Stimulated activated CD8-positive, alpha-beta memory T cell treated with anti-CD3 and anti-CD28 coated beads, Interleukin-15, amount 100 ng/mL, for 4 hours (primary cell): ENCODE data around the gene FRMD8.
"Not testable (repeated sequence)": the region's sequence is repeated elsewhere in the genome, so short reads cannot be mapped to it uniquely, and the experiment has no call there.

Experiments
- DNase-seq, 2 donors: peaks; one replicate each; pipeline ENCODE4 v3.0.0-alpha.2; 2020; ENCODE audit warnings: low read depth in 2 of 2

Gene FRMD8

DNA sequence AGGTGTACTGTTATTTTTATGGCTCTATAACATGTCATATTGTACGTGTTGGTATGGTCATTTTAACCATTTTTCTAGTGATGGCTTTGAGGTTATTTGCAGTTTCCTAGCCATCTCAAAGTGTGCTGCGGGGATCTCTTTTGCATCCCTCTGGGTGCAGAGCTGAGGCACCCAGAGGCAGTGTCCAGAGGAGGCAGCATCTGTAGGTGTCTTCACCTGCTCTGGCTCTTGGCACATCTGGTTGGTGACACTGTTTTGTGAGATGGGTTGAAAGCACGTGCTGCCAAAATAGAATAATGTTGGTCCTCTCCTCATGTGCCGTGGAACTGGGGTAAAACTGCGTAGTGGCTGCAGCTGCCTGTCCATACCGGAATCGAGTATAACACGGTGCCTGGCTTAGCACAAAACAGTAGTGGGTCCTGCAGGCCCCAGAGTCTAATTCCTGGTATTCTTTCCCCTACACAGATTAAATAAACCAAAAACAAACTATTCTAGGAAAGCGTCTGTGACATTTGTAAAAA lies 49.0 kb downstream of the FRMD8 start:
- DNase-seq = no peak

DNA sequence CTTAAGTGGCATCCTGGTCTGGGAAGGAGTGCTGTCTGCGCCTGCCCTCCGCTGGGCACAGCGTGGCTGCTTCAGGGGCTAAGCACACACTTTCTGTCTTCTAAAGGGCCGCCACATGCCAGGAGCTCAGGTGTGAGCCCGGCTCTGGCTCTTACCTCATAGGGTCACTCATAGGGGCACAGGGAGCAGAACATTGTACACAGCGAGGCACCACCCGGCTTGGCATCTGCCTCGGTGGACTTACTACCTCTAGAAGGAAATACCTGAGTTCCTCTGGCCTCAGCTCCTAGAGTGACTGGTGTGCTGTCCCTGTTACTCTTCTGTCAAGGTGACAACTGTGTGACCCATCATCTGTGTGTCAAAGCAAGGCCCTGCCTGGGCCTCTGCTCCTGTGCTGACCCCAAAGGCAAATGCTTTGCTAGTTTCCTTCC lies 49.6 kb downstream of the FRMD8 start:
- no peak for DNase-seq

DNA sequence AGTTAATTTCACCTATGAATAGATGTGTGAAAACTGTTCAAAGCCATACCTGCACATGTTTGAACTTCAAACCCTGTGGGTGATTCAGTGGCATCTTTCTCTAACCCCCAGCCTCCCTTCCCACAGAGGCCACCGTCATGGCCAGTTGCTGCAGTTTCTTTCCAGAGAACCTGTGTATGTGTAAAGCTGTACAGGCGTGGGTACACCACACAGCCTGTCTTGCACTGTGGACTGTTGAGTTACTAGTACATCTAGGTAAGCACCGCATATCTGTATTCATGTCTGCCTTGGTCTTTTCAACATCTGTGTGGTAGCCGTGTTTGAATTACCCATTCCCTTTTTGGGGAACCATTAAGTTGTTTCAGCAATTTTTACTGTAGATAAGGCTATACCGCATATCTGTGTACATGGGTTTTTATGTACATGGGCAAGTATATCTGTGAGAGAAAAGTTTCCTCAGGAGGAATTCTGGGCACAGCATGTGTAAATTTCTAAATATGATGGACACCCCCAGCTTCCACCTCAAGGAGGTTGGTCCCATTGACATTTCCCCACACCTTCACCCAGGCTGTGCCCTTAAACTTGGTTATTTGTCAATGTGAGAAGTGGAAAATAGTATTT lies 50.1 kb downstream of the FRMD8 start:
- DNase-seq = no peak

DNA sequence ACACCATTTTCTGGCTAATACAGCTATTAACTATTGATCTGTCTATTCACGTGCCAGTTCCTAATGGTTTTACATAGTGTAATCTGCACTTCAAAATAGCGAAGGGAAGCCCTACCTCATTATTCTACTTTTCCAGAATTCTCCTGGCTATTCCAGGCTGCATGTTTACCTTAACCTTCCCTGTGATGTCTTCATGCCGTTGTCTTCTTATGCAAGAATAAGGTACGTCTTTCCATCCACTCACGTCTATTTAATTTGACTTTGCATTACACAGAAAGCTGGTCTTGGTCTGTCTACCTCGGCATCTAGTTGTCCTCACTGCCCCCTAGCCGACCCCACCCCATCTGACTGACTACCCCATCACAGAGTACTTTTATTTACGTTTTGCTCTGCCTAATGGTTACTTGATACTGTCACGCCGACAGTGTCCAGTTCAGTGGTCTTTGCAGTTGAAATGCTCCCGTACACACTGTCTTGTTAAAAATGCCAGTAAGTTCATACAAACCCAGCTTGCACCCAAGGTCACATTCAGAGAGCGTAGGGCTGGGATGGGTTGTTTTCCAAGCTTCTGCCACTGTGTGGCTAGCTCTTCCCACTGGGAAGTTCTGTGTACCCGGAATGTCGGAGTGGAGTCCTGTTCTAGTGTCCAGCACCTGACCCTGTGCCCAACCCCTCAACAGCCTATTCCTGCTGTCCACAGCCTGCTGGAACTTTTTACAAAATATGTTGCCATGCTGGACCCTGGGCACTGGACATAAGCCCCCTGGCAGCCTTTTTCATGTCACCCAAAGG lies 51.2 kb downstream of the FRMD8 start:
- DNase-seq = no peak

DNA sequence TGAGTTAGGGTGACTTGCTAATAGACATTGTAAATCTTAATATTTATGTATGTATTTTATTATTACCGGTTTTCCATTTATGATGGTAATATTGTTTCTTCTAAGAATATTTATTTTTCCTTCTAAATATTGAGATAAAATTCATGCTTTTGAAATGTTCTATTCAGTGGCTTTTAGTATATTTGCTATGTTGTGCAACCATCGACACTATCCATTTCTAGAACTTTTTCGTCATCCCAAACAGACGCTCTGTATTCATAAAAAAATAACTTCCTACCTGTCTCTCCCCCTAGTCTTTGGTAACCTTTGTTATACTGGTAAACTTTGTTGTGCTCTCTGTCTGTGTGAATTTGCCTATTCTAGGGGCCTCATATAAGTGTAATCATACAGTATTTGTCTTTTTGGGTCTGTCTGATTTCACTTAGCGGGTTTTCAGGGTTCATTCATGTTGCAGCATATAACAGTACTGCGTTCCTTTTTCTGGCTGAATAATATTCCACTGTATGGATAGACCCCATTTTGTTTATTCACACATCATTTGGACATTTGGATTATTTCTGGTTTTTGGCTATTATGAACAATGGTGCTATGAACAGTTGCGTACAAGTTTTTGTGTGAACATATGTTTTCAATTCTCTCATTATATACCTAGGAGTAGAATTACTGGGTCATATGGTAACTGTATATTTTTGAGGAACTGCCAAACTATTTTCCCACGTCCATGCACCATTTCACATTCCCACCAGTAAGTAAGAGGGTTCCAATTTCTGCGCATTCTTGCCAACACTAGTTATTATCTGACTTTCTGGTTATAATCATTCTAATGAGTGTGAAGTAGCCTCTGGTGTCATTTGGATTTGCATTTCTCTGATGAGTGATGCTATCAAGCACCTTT lies 52.1 kb downstream of the FRMD8 start:
- no peak for DNase-seq

DNA sequence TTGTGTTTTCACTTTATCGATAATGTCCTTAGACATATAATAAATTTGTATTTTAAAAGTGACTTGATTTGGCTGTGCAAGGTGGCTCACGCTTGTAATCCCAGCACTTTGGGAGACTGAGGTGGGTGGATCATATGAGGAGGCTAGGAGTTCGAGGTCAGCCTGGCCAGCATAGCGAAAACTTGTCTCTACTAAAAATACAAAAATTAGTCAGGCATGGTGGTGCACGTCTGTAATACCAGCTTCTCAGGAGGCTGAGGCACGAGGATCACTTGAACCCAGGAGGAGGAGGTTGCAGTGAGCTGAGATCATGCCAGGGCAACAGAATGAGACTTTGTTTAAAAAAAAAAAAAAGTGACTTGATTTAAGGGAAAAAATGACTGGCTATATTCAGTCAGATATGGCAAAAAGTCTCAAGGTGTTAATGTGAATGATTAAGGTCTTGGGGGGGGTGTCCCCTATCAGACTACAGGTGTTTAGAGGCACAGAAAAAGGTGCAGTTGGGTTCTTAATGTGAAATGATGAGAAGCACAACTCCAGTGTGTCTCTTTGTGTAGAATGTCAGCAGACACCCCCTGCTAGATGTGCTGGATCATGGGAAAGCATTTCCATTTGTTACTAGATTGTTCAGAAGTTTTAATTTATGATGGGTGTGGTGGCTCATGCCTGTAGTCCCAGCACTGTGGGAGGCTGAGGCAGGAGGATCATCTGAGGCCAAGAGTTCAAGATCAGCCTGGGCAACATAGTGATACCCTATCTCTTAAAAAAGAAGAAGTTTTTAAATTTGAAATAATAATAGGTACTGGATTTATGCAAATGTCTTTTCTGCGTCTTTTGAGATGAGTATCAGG lies 53.1 kb downstream of the FRMD8 start:
- DNase-seq = no peak

DNA sequence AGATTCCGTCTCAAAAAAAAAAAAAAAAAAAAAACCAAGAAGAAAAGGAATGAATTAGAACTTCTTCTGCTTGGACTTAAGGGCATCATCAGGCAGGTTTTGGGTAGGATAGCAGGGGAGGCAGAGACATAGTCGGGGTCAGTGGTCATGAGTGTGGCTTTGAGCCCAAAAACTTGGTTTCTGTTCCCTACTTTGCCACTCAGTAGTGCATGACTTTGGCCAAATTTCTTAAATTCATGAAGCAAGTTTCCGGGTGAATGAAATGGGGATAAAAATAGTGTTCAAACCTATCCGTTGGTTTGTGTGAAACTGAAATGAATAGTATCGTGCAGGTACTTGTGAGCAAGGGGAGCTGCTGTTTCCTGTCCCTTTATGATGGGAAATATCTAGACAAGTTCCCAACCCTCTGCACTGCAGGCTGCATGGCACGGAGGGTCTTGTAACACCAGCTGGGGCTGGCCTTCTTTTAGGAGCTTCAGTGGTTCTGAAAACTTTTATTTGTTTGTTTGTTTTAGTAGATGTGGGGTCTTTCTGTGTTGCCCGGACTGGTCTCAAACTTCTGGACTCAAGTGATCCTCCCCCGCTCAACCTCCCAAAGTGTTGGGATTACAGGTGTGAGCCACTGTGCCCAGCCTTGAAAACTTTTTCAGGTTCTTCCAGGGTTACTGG lies 54.5 kb downstream of the FRMD8 start:
- no peak for DNase-seq

DNA sequence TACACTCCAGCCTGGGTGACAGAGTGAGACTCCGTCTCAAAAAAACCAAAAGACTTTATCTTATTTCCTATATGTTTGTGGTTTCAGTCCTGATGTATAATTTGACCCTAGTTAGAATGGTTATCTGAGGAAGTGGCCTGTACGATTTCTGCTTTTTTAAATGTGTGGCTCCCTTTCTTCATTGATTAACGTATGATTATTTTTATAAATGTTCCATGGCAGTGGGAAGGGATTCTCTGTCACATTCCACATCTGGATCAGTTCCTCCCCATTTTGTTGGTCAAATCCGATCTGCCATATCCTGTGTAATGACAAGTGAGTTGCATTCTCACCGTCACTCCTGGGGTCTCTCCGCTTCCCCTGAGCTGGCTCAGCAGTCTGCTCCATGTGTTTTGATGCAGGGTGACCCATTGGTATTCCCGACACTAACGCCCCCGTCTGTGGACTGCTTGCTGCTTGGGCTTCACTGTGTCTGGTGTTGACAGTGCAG lies 56.5 kb downstream of the FRMD8 start:
- no peak for DNase-seq

DNA sequence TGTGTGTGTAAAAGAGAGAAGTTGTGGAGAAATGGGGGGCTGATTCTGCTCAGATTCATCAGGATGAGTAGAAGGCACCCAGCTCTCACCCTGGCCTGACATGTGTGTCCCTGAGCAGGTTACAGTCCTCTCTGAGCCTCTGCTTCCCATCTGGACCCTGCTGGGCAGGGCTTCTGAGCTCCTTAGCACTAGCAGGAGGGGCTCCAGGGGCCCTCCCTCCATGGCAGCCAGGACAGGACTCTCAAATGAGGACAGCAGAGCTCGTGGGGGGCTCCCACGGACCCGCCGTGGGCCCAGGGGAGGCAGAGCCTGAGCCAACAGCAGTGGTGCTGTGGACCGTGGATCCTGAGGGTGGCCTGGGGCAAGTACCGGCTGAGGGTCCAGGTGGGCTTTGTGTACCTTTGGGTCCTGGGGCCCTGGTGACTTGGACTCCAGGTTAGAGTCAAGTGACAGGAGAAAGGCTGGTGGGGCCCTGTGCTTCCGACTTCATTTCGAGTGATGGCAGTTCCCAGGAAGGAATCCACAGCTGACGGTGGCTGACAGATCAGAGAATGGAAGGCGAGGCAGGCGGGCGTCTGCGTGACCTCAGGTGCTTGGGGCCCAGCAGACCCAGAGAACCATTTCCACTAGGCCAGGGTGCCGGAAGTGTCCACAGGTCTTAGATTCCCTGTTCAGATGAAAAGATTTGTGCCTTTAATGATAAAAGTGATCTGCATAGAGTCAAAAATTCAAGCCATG lies 58.0 kb downstream of the FRMD8 start:
- DNase-seq = no peak

DNA sequence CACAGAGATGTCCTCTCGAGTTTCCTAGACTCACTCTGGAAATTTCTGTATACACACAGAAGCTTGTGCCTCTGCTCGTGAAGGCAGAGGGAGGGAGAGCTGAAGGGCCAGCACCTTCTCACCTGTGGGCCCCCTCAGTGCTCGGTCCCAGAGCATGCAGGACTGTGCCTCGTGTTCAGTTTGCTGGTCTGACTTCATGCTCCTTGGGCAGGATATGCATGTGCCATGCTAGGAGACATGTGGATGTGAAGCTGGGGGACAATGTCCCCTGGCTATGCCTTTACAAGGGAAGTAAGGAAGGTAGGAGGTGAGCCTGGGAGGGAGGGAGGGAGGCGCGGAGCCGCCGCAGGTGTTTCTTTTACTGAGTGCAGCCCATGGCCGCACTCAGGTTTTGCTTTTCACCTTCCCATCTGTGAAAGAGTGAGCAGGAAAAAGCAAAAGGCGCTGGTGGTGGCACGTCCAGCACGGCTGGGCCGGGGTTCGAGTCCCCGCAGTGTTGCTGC lies 58.7 kb downstream of the FRMD8 start:
- DNase-seq = no peak

DNA sequence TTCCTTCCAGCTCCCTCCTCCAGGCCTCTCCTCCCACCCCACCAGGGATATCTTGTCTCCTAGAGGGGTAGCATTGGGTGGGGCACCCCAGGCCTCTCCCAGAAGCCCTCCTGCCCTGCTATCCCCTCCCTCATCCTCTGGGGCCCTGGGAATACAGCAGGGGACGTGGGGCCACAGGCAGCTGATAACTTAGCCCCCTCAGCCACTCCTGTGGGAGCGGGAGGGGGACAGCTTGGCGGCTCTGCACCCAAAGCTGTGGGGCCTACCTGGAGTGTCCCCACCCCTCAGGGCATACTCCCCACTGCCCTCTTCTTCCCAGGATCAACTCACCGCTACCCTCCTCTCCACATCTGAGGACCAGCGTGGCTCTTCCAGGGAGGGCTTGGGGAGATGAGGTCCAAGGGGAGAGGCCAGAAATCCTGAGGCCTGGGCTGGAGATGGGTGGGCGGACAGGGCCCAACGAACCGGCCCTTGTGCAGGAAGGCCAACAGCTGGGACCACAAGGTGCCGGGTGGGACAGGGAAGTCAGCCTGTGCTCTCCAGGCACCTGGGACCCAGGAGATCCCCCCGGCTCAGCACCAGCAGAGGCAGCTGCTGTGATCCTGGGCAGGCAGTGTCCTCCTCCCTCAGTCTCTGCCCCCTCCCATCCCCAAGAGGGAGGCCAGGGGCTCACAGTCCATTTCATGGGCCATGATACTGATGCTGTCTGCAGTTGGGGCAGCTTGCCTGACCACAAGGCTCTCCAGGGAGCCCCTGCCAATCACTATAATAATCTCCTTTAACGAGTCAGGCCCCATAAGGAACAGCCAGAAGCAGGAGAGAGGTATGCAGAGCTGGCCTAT lies 59.4 kb downstream of the FRMD8 start:
- no peak for DNase-seq

DNA sequence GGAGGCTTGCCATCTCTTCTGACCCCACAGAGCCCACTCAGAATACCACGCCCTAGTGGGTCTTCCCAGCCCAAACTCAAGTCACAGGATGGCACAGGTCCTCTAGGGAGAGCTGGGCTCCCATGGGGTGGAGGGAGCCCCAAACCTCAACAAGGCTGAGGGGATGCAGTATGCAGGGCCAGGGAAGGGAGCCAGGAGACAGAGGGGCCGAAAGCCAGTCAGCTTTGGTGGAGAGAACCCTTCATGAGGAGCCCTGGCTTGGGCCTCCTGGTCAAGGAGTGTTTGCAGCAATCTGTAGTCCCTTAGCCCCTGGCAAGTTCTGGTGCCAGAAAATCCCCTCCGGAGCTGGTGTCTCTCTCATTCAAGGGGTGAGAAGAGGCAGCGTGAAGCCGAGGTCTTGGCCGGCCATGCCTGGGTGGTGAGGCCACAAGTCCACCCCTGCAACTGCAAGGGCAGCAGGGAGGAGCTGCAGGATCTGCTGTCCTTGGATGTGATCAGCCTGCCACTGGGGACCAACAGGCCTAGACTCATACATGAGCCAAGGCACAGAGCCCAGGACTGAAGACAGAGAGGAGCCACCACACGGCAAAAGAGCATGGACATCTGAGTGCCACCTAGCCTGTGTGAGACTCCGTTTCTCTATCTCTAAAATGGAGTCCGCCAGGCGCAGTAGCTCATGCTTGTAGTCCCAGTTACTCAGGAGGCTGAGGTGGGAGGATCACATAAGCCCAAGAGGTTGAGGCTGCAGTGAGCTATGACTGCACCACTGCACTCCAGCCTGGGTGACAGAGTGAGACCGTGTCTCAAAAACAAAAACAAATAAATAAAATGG lies 60.2 kb downstream of the FRMD8 start:
- no peak for DNase-seq

DNA sequence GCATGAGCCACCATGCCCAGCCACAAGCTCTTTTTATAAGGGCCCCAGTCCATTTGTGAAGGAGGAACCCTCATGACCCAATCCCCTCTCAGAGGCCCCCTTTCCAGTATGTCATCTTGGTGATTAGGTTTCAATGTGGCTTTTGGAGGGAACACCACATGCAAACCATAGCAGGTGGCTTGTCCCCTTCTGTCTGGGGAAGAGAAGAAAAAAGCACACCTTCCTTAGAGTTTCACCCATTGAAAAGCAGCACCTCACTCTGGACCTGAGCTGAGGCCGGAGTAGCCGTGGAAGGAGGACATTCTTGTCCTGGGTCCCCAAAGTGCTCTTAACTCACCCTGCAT lies 61.6 kb downstream of the FRMD8 start:
- no peak for DNase-seq

DNA sequence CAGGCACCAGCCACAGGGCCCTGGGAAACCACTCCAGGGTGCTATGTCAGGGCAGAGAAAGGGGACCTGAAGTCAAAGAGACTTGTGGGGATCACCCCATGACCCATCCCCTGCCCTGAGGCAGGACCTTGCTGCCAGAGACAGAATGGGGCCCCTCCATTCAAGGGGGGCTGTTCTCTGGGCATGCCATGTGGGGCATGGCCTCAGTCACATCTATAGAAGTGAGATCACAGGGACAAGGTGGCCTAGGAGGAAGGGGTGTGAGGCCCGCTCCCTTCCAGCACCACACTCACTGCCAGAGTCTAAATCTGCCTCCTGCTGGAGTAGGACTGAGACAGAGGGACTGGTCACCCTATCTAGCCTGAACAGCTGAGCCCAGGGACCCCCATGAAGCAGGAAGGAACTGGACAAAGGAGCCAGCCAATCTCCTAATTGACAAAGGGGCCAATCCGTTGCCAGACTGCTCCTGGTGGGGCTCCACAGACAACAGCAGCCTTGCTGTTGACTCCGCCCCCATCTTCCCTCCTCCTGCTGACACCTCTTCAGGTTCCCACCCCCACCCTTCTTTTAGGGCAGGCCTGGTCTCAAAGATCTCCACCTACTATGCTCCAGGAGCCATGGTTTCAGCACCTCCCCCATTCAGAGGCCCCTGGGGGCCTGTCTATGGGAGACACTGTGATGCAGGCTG lies 62.1 kb downstream of the FRMD8 start:
- no peak for DNase-seq

DNA sequence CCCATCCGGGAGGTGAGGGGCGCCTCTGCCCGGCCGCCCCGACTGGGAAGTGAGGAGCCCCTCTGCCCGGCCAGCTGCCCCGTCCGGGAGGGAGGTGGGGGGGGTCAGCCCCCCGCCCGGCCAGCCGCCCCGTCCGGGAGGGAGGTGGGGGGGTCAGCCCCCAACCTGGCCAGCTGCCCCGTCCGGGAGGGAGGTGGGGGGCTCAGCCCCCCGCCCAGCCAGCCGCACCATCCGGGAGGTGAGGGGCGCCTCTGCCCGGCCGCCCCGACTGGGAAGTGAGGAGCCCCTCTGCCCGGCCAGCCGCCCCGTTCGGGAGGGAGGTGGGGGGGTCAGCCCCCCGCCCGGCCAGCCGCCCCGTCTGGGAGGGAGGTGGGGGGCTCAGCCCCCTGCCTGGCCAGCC lies 64.9 kb downstream of the FRMD8 start:
- DNase-seq = not testable (repeated sequence)

DNA sequence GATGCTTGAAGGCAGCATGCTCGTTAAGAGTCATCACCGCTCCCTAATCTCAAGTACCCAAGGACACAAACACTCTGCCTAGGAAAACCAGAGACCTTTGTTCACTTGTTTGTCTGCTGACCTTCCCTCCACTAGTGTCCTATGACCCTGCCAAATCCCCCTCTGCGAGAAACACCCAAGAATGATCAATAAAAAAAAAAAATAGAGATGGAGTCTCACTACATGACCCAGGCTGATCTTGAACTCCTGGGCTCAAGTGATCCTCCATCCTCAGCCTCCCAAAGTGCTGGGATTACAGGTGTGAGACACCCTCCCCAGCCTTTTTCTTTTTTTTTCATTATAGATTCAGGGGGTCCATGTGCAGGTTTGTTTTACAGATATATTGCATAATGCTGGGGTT lies 65.8 kb downstream of the FRMD8 start:
- DNase-seq = not testable (repeated sequence)

DNA sequence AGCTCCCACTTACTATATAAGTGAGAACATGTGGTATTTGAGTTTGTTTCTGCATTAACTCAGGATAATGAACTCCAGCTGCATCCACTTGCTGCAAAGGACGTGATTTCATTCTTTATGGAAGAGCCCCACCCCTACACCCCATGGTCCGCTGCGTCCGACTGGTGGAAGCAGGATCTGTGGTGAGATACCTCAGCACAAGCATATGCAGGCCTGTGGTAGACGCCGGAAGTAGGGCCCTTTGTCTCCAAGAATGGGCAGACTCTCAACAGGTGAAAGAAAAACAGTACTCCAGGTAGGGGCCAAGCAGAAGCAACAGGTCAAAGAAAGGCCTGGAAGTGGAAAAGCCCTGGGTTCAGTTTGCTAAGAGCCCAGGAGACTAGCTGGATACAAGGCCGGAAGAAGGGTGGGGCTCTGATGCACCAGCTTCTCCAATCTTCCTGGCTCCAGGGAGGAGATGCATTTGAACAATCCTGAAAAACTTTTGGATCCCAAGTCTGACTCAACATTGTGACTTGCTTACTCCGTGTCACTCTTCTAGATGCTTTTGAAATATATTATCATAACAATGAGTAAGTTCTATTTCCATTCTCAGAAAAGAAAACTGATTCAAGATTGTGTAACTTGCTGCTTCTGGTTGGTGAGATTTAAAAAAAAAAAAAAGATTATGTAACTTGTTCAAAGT lies 66.5 kb downstream of the FRMD8 start:
- DNase-seq = no peak
